Activated naive CD4-positive, alpha-beta T cell treated with anti-CD3 and anti-CD28 coated beads for 36 hours (primary cell): ENCODE data around the gene WDR31. TPM values are rescaled to one million over a fixed set of nuclear protein-coding genes. Genes with fewer than 3 reads are reported as not detected.
"Not testable (repeated sequence)": the region's sequence is repeated elsewhere in the genome, so short reads cannot be mapped to it uniquely, and the experiment has no call there.

Experiments used
- CTCF ChIA-PET: fragments of 350-600 bp; sonication (Branson Sonifier 250); formaldehyde crosslinking; loops from one replicate; lab custom pipeline; 2021; ENCODE audit warnings: antibody characterized with exemption; lab: Charles Lee
- DNase-seq: peaks from one replicate; pipeline ENCODE4 v3.0.0-alpha.2; 2020
- H3K27ac Mint-ChIP-seq: one replicate; pipeline ENCODE4 v1.8.0; 2021; ENCODE audit warnings: mild to moderate bottlenecking, mixed read lengths
- H3K27me3 Mint-ChIP-seq: one replicate; pipeline ENCODE4 v1.8.0; 2021; ENCODE audit warnings: low read depth, mixed read lengths
- H3K36me3 Mint-ChIP-seq: one replicate; pipeline ENCODE4 v1.8.0; 2021; ENCODE audit warnings: low read depth, mixed read lengths
- H3K4me1 Mint-ChIP-seq: one replicate; pipeline ENCODE4 v1.8.0; 2021; ENCODE audit warnings: low read depth, mixed read lengths
- H3K4me3 Mint-ChIP-seq: one replicate; pipeline ENCODE4 v1.8.0; 2021; ENCODE audit warnings: mild to moderate bottlenecking, moderate library complexity, mixed read lengths
- H3K9me3 Mint-ChIP-seq: one replicate; pipeline ENCODE4 v1.8.0; 2021; ENCODE audit warnings: mixed read lengths
- intact Hi-C: fragments of 100-400 bp; cut with micrococcal nuclease; formaldehyde crosslinking; loops from one replicate; pipeline ENCODE4 v1.15.1; 2023
- total RNA-seq, 2 experiments: library from RNA; stranded (reverse); gene quantifications; one replicate each; pipeline ENCODE4 v1.2.3, GENCODE V29; 2021

Gene WDR31
- total RNA-seq, 2 experiments from 2014 or later = 0.81 to 0.88 TPM

DNA sequence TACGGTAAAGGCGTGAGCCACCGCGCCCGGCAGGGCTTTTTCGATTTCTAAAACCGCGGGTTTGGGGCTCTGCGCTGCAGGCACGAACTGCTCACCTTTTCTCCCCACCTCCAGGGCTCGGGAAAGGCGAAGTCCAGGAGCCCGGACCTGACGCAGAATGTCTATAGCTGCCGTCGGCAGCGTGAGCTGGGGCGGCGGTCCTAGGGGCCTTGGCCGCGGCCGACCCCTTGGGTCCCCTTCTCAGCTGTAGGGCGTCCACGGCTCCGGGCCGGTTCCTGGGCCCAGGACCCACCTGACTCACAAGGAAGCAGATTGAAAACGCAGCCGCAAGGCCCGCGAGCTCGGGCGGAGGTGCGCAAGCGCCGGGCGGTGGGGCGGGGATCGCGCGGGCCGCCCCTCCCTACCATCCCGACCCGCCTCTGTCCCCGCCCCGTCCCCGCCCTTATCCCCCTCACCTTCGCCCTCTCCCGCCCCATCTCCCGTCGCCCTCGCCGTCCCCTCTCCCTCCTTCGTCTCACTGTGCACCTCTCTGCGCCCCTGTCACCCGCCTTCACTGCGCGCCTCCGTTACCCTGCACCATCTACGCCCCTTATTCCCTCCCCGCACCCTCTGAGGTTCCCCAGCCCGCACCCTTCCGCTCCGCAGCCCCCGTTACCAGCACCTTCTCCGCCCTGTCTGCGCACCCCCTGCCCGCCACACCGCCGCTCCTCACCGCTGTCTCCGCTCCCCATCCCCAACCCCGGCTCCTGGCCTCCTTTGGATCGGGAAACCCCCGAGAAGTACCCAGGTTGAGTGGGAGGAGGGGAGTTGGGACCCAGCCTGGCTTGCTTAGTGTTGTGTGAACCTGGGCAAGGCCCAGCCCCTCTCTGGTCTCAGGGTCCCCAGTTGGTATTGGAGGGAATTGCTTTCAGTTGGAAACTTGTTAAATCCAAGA is 36.8 kb upstream of the WDR31 start, which contains the start of gene HDHD3:
Gene HDHD3, minus strand, starts transcription at position 353 of the 934 bp plus-strand sequence. CDS start 2,632 bp downstream, outside the sequence.
- Mint-ChIP-seq H3K36me3 (peaks cover 13% of the 10 kb centered on the region), H3K9me3 (no peaks in the 10 kb centered on the region), H3K27ac (peak within 1 kb of the TSS; percentile 77), H3K4me3 (peak within 1 kb of the TSS; percentile 81), H3K4me1 (peaks cover 17% of the 10 kb centered on the region), H3K27me3 (no peaks in the 10 kb centered on the region)
- intact Hi-C loops = loop anchor here (1.0 to 2.0 kb wide), 7 partner anchors 24 to 156 kb away; partner anchors contain the start of genes ALAD, C9orf43, CDC26 and FKBP15
- CTCF ChIA-PET = interaction anchor here (1.1 to 1.4 kb wide), 3 partner anchors 14 to 102 kb away, joined by 3 read pairs; partner anchors contain the start of genes CDC26 and PRPF4
- DNase-seq = peak; percentile 82

GRCh38 chr9:113375057-113376023 is 35.3 kb upstream of the WDR31 start:
- Mint-ChIP-seq H3K4me3 (peak overlapping the region; percentile 76), H3K27ac (peak overlapping the region; percentile 75), H3K27me3 (no peaks in the 10 kb centered on the region), H3K36me3 (peaks cover 13% of the 10 kb centered on the region), H3K4me1 (peaks cover 12% of the 10 kb centered on the region), H3K9me3 (no peaks in the 10 kb centered on the region)
- peak; percentile 18 for DNase-seq
- intact Hi-C loops = loop anchor here (1.0 to 2.0 kb wide), 2 partner anchors 24 to 25 kb away; partner anchors contain the start of gene ALAD
- CTCF ChIA-PET = interaction anchor here (0.9 to 1.7 kb wide), 4 partner anchors 12 to 283 kb away, joined by 3 to 6 read pairs (median 3); partner anchors contain the start of genes CDC26 and PRPF4

- CTCF ChIA-PET = interaction anchor here (1.7 kb wide), 1 partner anchor 23 kb away, joined by 3 read pairs; no protein-coding TSS in a partner anchor
- intact Hi-C loops = no loop called here
- DNase-seq = no peak
- H3K27me3 Mint-ChIP-seq = no peaks in the 10 kb centered on the region
- no peaks in the 10 kb centered on the region for H3K9me3 Mint-ChIP-seq
- H3K36me3 Mint-ChIP-seq = peaks cover 13% of the 10 kb centered on the region
- H3K4me1 Mint-ChIP-seq = peaks cover 12% of the 10 kb centered on the region
- H3K27ac Mint-ChIP-seq = no peak overlapping the region
- H3K4me3 Mint-ChIP-seq = no peak overlapping the region
Observed at GRCh38 chr9:113373676-113374392, 33.8 kb upstream of the WDR31 start.

- Mint-ChIP-seq H3K27ac (no peak overlapping the region), H3K27me3 (no peaks in the 10 kb centered on the region), H3K4me3 (no peak overlapping the region), H3K9me3 (no peaks in the 10 kb centered on the region), H3K4me1 (peaks cover 12% of the 10 kb centered on the region), H3K36me3 (peaks cover 13% of the 10 kb centered on the region)
- intact Hi-C loops = no loop called here
- CTCF ChIA-PET = no interaction called here
- DNase-seq = no peak
Observed at GRCh38 chr9:113373256-113373655, 33.2 kb upstream of the WDR31 start.

- CTCF ChIA-PET = interaction anchor here (1.3 kb wide), 1 partner anchor 10 kb away, joined by 4 read pairs; no protein-coding TSS in a partner anchor
- H3K4me1 Mint-ChIP-seq = peaks cover 12% of the 10 kb centered on the region
- no peaks in the 10 kb centered on the region for H3K9me3 Mint-ChIP-seq
- H3K27ac Mint-ChIP-seq = no peak overlapping the region
- intact Hi-C loops = no loop called here
- peaks cover 13% of the 10 kb centered on the region for H3K36me3 Mint-ChIP-seq
- no peak for DNase-seq
- no peak overlapping the region for H3K4me3 Mint-ChIP-seq
- no peaks in the 10 kb centered on the region for H3K27me3 Mint-ChIP-seq
Observed at GRCh38 chr9:113372059-113372458, 32.0 kb upstream of the WDR31 start.

- peaks cover 12% of the 10 kb centered on the region for H3K4me1 Mint-ChIP-seq
- H3K36me3 Mint-ChIP-seq = peaks cover 13% of the 10 kb centered on the region
- CTCF ChIA-PET = interaction anchor here (1.3 kb wide), 1 partner anchor 9 kb away, joined by 4 read pairs; no protein-coding TSS in a partner anchor
- H3K9me3 Mint-ChIP-seq = no peaks in the 10 kb centered on the region
- no peaks in the 10 kb centered on the region for H3K27me3 Mint-ChIP-seq
- DNase-seq = no peak
- H3K4me3 Mint-ChIP-seq = no peak overlapping the region
- intact Hi-C loops = no loop called here
- no peak overlapping the region for H3K27ac Mint-ChIP-seq
Observed at GRCh38 chr9:113370806-113371325, 30.8 kb upstream of the WDR31 start.

DNA sequence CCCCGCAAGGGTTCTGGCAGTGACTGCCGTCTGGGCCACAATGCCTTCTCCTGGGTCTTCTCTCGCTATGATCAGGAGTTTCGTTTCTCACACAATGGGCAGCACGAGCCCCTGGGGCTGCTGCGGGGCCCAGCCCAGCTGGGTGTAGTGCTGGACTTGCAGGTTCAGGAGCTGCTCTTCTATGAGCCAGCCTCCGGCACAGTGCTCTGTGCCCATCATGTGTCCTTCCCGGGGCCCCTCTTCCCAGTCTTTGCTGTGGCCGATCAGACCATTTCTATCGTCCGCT is 29.7 kb upstream of the WDR31 start:
- H3K9me3 Mint-ChIP-seq = no peaks in the 10 kb centered on the region
- H3K4me1 Mint-ChIP-seq = peaks cover 2% of the 10 kb centered on the region
- no peak overlapping the region for H3K4me3 Mint-ChIP-seq
- no peak for DNase-seq
- intact Hi-C loops = no loop called here
- H3K36me3 Mint-ChIP-seq = peaks cover 13% of the 10 kb centered on the region
- CTCF ChIA-PET = interaction anchor here (0.9 kb wide), 1 partner anchor 31 kb away, joined by 3 read pairs; the partner anchor contains the start of gene ALAD
- no peak overlapping the region for H3K27ac Mint-ChIP-seq
- H3K27me3 Mint-ChIP-seq = no peaks in the 10 kb centered on the region

DNA sequence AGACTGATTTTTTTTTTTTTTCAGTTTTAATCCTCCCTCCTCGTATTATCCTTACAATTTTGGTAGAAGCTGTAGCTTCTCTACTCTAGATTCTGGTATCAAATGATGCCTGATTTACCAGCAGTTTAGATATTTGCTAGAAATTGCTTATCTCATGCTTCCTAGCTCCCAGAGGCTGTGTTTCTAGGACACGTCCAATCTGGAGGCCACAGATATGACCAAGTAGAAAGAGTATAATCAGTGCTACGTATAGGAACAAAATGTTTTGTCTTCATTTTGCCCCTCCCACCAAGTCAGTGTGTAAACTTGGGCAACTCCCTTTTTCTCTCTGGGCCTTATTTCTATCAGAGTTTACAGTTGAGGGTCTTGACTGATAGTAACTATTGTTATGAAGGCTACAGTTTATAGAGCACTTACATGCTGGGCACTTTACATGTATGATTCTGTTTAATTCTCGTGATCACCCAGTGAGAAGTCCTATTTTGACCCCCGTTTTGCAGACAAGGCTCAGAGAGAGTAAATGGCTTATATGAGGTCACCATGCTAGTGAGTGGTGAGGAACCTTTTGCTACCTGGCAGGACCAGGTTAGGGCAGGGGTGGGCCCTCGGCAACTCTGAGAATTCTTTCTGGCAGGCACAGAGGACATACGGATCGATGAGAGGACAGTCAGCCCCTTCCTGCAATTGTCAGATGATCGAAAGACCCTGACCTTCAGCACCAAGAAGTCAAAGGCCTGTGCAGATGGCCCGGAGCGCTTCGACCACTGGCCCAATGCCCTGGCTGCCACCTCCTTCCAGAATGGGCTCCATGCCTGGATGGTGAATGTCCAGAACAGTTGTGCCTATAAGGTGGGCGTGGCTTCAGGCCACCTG is 29.1 kb upstream of the WDR31 start:
- no peak overlapping the region for H3K4me3 Mint-ChIP-seq
- intact Hi-C loops = no loop called here
- CTCF ChIA-PET = interaction anchor here (0.6 to 0.8 kb wide), 2 partner anchors 12 to 97 kb away, joined by 3 read pairs; no protein-coding TSS in a partner anchor
- H3K9me3 Mint-ChIP-seq = no peaks in the 10 kb centered on the region
- H3K27ac Mint-ChIP-seq = no peak overlapping the region
- no peaks in the 10 kb centered on the region for H3K27me3 Mint-ChIP-seq
- no peak for DNase-seq
- H3K4me1 Mint-ChIP-seq = no peaks in the 10 kb centered on the region
- peaks cover 10% of the 10 kb centered on the region for H3K36me3 Mint-ChIP-seq

- CTCF ChIA-PET = interaction anchor here (0.6 to 0.8 kb wide), 4 partner anchors 13 to 220 kb away, joined by 3 read pairs; no protein-coding TSS in a partner anchor
- intact Hi-C loops = no loop called here
- H3K27me3 Mint-ChIP-seq = no peaks in the 10 kb centered on the region
- H3K4me3 Mint-ChIP-seq = no peak overlapping the region
- no peaks in the 10 kb centered on the region for H3K9me3 Mint-ChIP-seq
- no peak overlapping the region for H3K27ac Mint-ChIP-seq
- H3K4me1 Mint-ChIP-seq = no peaks in the 10 kb centered on the region
- no peak for DNase-seq
- peaks cover 10% of the 10 kb centered on the region for H3K36me3 Mint-ChIP-seq
Observed at GRCh38 chr9:113368348-113368981, 28.4 kb upstream of the WDR31 start.

DNA sequence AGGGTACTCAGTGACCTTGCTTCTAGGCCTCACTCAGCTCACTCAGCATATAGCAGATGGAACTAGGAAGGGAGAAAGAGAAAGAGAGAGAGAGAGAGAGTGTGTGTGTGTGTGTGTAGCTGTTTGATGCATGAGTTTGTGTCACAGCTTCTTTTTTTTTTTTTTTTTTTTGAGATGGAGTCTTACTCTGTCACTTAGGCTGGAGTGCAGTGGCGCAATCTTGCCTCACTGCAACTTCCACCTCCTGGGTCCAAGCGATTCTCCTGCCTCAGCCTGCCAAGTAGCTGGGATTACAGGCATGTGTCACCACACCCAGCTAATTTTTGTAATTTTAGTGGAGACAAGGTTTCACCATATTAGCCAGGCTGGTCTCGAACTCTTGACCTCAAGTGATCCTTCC is 25.6 kb upstream of the WDR31 start:
- peaks cover 11% of the 10 kb centered on the region for H3K4me1 Mint-ChIP-seq
- H3K4me3 Mint-ChIP-seq, H3K27me3 Mint-ChIP-seq, H3K36me3 Mint-ChIP-seq, intact Hi-C loops, H3K27ac Mint-ChIP-seq, H3K9me3 Mint-ChIP-seq, DNase-seq: not testable (repeated sequence)
- CTCF ChIA-PET = interaction anchor here (1.4 kb wide), 1 partner anchor 16 kb away, joined by 3 read pairs; the partner anchor contains the start of gene BSPRY
